HG02973 (cell line): ENCODE results near the gene LIG3.
A peak's percentile ranks its signal among the peaks of the same experiment; 100 is the strongest.
"Not testable (repeated sequence)": the region's sequence is repeated elsewhere in the genome, so short reads cannot be mapped to it uniquely, and the experiment has no call there.

Experiments
- ATAC-seq: cut with Tn5 transposase; IDR thresholded peaks from one replicate; pipeline ENCODE4 v1.9.1; 2021; ENCODE audit warnings: moderate library complexity; ENCODE audit not compliant: unreplicated experiment

Gene LIG3

GRCh38 chr17:34980353-34980680 lies at the start of gene LIG3:
Gene LIG3 (plus strand): TSS chr17:34980512. CDS start chr17:34983006, 2,494 bp downstream.
- ATAC-seq = peak; percentile 66

GRCh38 chr17:34950780-34951179 lies 29.5 kb upstream of the LIG3 start:
- not testable (repeated sequence) for ATAC-seq

GRCh38 chr17:34958438-34958837 lies 21.9 kb upstream of the LIG3 start:
- no peak for ATAC-seq

- peak; percentile 82 for ATAC-seq
These were observed 19.0 kb upstream of the LIG3 start, which contains the start of the genes CCT6B and ZNF830 for GRCh38 chr17:34961093-34961911. Gene CCT6B (minus strand): TSS chr17:34961460. CDS start chr17:34961393, 67 bp downstream. Gene ZNF830 (plus strand): TSS chr17:34961540. CDS start chr17:34961567, 27 bp downstream.

GRCh38 chr17:34974179-34974578 lies 6.1 kb upstream of the LIG3 start:
- no peak for ATAC-seq

GRCh38 chr17:34974794-34975785 lies 5.2 kb upstream of the LIG3 start:
- ATAC-seq = no peak

GRCh38 chr17:34979153-34979552 lies 1.2 kb upstream of the LIG3 start:
- ATAC-seq = no peak

GRCh38 chr17:34979650-34980352 lies 511 bp upstream of the LIG3 start:
- no peak for ATAC-seq

- peak; percentile 66 for ATAC-seq
These were observed 597 bp downstream of the LIG3 start for GRCh38 chr17:34980681-34981537.

GRCh38 chr17:34981538-34982241 lies 1.4 kb downstream of the LIG3 start:
- no peak for ATAC-seq

GRCh38 chr17:34987232-34987631 lies 6.9 kb downstream of the LIG3 start:
- no peak for ATAC-seq

GRCh38 chr17:34988644-34989043 lies 8.3 kb downstream of the LIG3 start:
- no peak for ATAC-seq

GRCh38 chr17:34989473-34989872 lies 9.2 kb downstream of the LIG3 start:
- no peak for ATAC-seq

- ATAC-seq = no peak
These were observed 10.6 kb downstream of the LIG3 start for GRCh38 chr17:34990921-34991365.

- no peak for ATAC-seq
These were observed 11.3 kb downstream of the LIG3 start for GRCh38 chr17:34991606-34992005.

- no peak for ATAC-seq
These were observed 12.7 kb downstream of the LIG3 start for GRCh38 chr17:34993031-34993430.

- no peak for ATAC-seq
These were observed 16.3 kb downstream of the LIG3 start for GRCh38 chr17:34996422-34997285.

GRCh38 chr17:34997355-34997862 lies 17.1 kb downstream of the LIG3 start:
- no peak for ATAC-seq
